H9 (cell line): ENCODE measurements around the gene SIGLEC7. TPM values are rescaled to one million over a fixed set of nuclear protein-coding genes. Genes with fewer than 3 reads are reported as not detected.

Experiments
- DNase-seq: peaks from one replicate; pipeline ENCODE4 v3.0.0-alpha.2; 2017
- H2AFZ ChIP-seq: one replicate; pipeline ENCODE4 v1.6.1; 2013; ENCODE audit warnings: mild to moderate bottlenecking, low read length, control low read depth, moderate library complexity
- H2AK5ac ChIP-seq: 2 replicates; pipeline ENCODE4 v1.6.1; 2013; ENCODE audit warnings: low read length, control low read depth, mixed read lengths; ENCODE audit not compliant: insufficient read length
- H2BK120ac ChIP-seq: one replicate; pipeline ENCODE4 v1.6.1; 2013; ENCODE audit warnings: low read depth, mild to moderate bottlenecking, low read length, control low read depth, inconsistent platforms; ENCODE audit not compliant: poor library complexity, severe bottlenecking
- H2BK12ac ChIP-seq: 2 replicates; pipeline ENCODE4 v1.6.1; 2013; ENCODE audit warnings: low read length, control low read depth, mixed read lengths, low read depth; ENCODE audit not compliant: insufficient read length
- H2BK15ac ChIP-seq: 2 replicates; pipeline ENCODE4 v1.6.1; 2013; ENCODE audit warnings: low read depth, low read length, control low read depth
- H2BK20ac ChIP-seq: one replicate; pipeline ENCODE4 v1.6.1; 2013; ENCODE audit warnings: low read depth, mild to moderate bottlenecking, low read length, control low read depth, inconsistent platforms; ENCODE audit not compliant: poor library complexity, severe bottlenecking
- H2BK5ac ChIP-seq: 2 replicates; pipeline ENCODE4 v1.6.1; 2013; ENCODE audit warnings: low read length, control low read depth, mixed read lengths; ENCODE audit not compliant: insufficient read length
- H3K14ac ChIP-seq: 2 replicates; pipeline ENCODE4 v1.6.1; 2013; ENCODE audit warnings: low read length, control low read depth; ENCODE audit not compliant: insufficient read depth
- H3K18ac ChIP-seq: 2 replicates; pipeline ENCODE4 v1.6.1; 2013; ENCODE audit warnings: low read depth, mild to moderate bottlenecking, mixed read lengths, low read length, control low read depth; ENCODE audit not compliant: insufficient read length
- H3K23ac ChIP-seq: 2 replicates; pipeline ENCODE4 v1.6.1; 2013; ENCODE audit warnings: low read length, control low read depth, mixed read lengths, low read depth; ENCODE audit not compliant: insufficient read length
- H3K23me2 ChIP-seq: 2 replicates; pipeline ENCODE4 v1.6.1; 2013; ENCODE audit warnings: low read depth, mild to moderate bottlenecking, mixed read lengths, low read length, control low read depth; ENCODE audit not compliant: insufficient read length, poor library complexity, severe bottlenecking
- H3K27ac ChIP-seq: 2 replicates; pipeline ENCODE4 v1.5.1; 2013; ENCODE audit warnings: low read length, control low read depth, mixed read lengths, low read depth; ENCODE audit not compliant: insufficient read length
- H3K27me3 ChIP-seq: 2 replicates; pipeline ENCODE4 v1.6.1; 2013; ENCODE audit warnings: low read length, control low read depth, inconsistent platforms; ENCODE audit not compliant: insufficient read depth
- H3K4ac ChIP-seq: 2 replicates; pipeline ENCODE4 v1.6.1; 2013; ENCODE audit warnings: low read depth, mild to moderate bottlenecking, control low read depth, inconsistent platforms, low read length, moderate library complexity
- H3K4me1 ChIP-seq: 2 replicates; pipeline ENCODE4 v1.6.1; 2013; ENCODE audit warnings: low read length, control low read depth, inconsistent platforms; ENCODE audit not compliant: insufficient read depth
- H3K4me2 ChIP-seq: 2 replicates; pipeline ENCODE4 v1.6.1; 2013; ENCODE audit warnings: low read length, control low read depth, mixed read lengths; ENCODE audit not compliant: insufficient read length, insufficient read depth
- H3K56ac ChIP-seq: 2 replicates; pipeline ENCODE4 v1.6.1; 2013; ENCODE audit warnings: low read depth, mild to moderate bottlenecking, mixed read lengths, low read length, control low read depth; ENCODE audit not compliant: insufficient read length
- H3K79me1 ChIP-seq: 2 replicates; pipeline ENCODE4 v1.6.1; 2013; ENCODE audit warnings: low read depth, mild to moderate bottlenecking, moderate library complexity, low read length, control low read depth, inconsistent platforms; ENCODE audit not compliant: insufficient read depth, poor library complexity, severe bottlenecking
- H3K79me2 ChIP-seq: 2 replicates; pipeline ENCODE4 v1.6.1; 2013; ENCODE audit warnings: low read length, control low read depth, inconsistent platforms; ENCODE audit not compliant: insufficient read depth
- H3K9ac ChIP-seq: 2 replicates; pipeline ENCODE4 v1.6.1; 2013; ENCODE audit warnings: low read length, control low read depth, mixed read lengths; ENCODE audit not compliant: insufficient read length; ENCODE audit errors: extremely low read depth
- H3K9me3 ChIP-seq: one replicate; pipeline ENCODE4 v1.6.1; 2013; ENCODE audit warnings: low read depth, low read length, inconsistent platforms; ENCODE audit not compliant: control insufficient read depth
- H3T11ph ChIP-seq: one replicate; pipeline ENCODE4 v1.6.1; 2013; ENCODE audit warnings: mild to moderate bottlenecking, low read length, control low read depth, inconsistent platforms
- H4K20me1 ChIP-seq: one replicate; pipeline ENCODE4 v1.6.1; 2013; ENCODE audit not compliant: control insufficient read depth, insufficient read length, insufficient read depth
- H4K5ac ChIP-seq: 2 replicates; pipeline ENCODE4 v1.6.1; 2013; ENCODE audit warnings: low read depth, mild to moderate bottlenecking, mixed read lengths, low read length, control low read depth; ENCODE audit not compliant: insufficient read length
- H4K8ac ChIP-seq: replicated peaks from 2 replicates; pipeline ENCODE4 v1.6.1; 2013; ENCODE audit warnings: low read length, control low read depth, mixed read lengths, low read depth; ENCODE audit not compliant: insufficient read length
- H4K91ac ChIP-seq: 2 replicates; pipeline ENCODE4 v1.6.1; 2013; ENCODE audit warnings: low read depth, mild to moderate bottlenecking, moderate library complexity, mixed read lengths, low read length, control low read depth; ENCODE audit not compliant: insufficient read length
- H3K27ac Mint-ChIP-seq, 3 experiments: 2 replicates in 2 of 3; 3 replicates in 1 of 3; pipeline ENCODE4 v1.8.0; 2020 to 2021; ENCODE audit warnings: mixed read lengths in 3 of 3, mild to moderate bottlenecking in 1 of 3, moderate library complexity in 1 of 3
- H3K27me3 Mint-ChIP-seq: 2 replicates; pipeline ENCODE4 v1.8.0; 2021; ENCODE audit warnings: low read depth, mild to moderate bottlenecking, moderate library complexity, mixed read lengths
- H3K36me3 Mint-ChIP-seq, 3 experiments: 2 replicates in 2 of 3; 3 replicates in 1 of 3; pipeline ENCODE4 v1.8.0; 2020 to 2021; ENCODE audit warnings: low read depth in 3 of 3, mixed read lengths in 3 of 3; ENCODE audit not compliant: insufficient read depth in 1 of 3
- H3K4me1 Mint-ChIP-seq, 2 experiments: 2 replicates each; pipeline ENCODE4 v1.8.0; 2020; ENCODE audit warnings: mixed read lengths in 2 of 2
- H3K4me3 Mint-ChIP-seq, 2 experiments: 2 replicates in 1 of 2; 3 replicates in 1 of 2; pipeline ENCODE4 v1.8.0; 2020 to 2021; ENCODE audit warnings: mild to moderate bottlenecking in 2 of 2, mixed read lengths in 2 of 2, moderate library complexity in 1 of 2
- H3K9me3 Mint-ChIP-seq, 2 experiments: 2 replicates in 1 of 2; 3 replicates in 1 of 2; pipeline ENCODE4 v1.8.0; 2020; ENCODE audit warnings: mild to moderate bottlenecking in 2 of 2, mixed read lengths in 2 of 2, moderate library complexity in 1 of 2
- CTCF ChIP-seq: fragments of 200-600 bp; sonication (generic); conservative IDR thresholded peaks from 3 replicates; pipeline ENCODE4 v1.8.0; 2021; ENCODE audit warnings: antibody characterized with exemption, mild to moderate bottlenecking
- WGBS: extraction: QIAGEN DNeasy Blood & Tissue Kit; methylation state at CpG from one replicate; pipeline ENCODE4 v1.1.7; 2013; ENCODE audit warnings: missing lambda C conversion rate, low lambda C conversion rate, mixed read lengths; ENCODE audit not compliant: insufficient read length; ENCODE audit errors: extremely low coverage; 5-methylcytosine and 5-hydroxymethylcytosine counted together
- total RNA-seq: library from RNA; stranded (reverse); gene quantifications from 2 replicates; pipeline ENCODE4 v1.2.1, GENCODE V29; 2021

The SIGLEC7 gene
- total RNA-seq, 1 experiment from 2014 or later = not detected

DNA sequence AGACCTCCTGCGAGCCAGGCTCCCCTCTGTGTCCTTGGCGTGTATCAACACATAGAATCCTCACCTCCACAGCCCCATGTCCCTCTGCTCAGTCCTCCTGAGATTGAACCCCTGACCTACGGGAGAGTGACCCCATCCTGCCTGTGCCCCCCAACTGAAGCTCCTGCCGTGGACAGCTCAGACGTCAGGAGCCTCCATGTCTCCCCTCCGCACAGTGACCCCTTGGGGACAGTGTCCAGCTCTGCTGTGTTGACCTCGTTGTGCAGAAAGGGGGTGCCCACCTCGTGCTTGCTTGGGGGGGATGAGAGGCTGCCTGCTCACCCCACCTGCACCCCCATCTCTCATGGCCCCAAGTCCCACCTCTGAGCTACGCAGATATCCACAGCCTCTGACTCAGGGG lies 17.9 kb upstream of the SIGLEC7 start:
- peaks cover 2 to 4% of the 10 kb centered on the region in 2 experiments; a peak in 3 of 4 replicates for H3K4me1 Mint-ChIP-seq
- Histone ChIP-seq H2AK5ac (no peak overlapping the region), H4K91ac (no peak overlapping the region), H3K79me1 (no peaks in the 10 kb centered on the region), H4K8ac (no peak overlapping the region), H2BK5ac (no peak overlapping the region), H3K9me3 (no peaks in the 10 kb centered on the region), H3T11ph (no peak overlapping the region), H2BK15ac (no peak overlapping the region), H3K27ac (no peak overlapping the region), H3K27me3 (no peaks in the 10 kb centered on the region), H2BK20ac (no peak overlapping the region), H4K20me1 (no peaks in the 10 kb centered on the region), H2BK12ac (no peak overlapping the region), H3K18ac (no peak overlapping the region), H3K56ac (no peak overlapping the region), H3K9ac (no peak overlapping the region), H3K23me2 (no peaks in the 10 kb centered on the region), H3K14ac (no peak overlapping the region), H2AFZ (no peak overlapping the region), H3K23ac (no peak overlapping the region), H3K79me2 (no peaks in the 10 kb centered on the region), H4K5ac (no peak overlapping the region), H3K4me2 (no peak overlapping the region), H3K4ac (no peak overlapping the region), H3K4me1 (no peaks in the 10 kb centered on the region), H2BK120ac (no peak overlapping the region)
- H3K9me3 Mint-ChIP-seq = no peaks in the 10 kb centered on the region
- no peak overlapping the region for H3K4me3 Mint-ChIP-seq
- DNase-seq = no peak
- no CpG with 5 or more reads among the region's 9 CpGs for WGBS
- TF ChIP-seq CTCF = no peak
- H3K36me3 Mint-ChIP-seq = no peaks in the 10 kb centered on the region
- no peak overlapping the region for H3K27ac Mint-ChIP-seq
- peaks cover 16% of the 10 kb centered on the region for H3K27me3 Mint-ChIP-seq
